Measurements from ENCODE around the gene CR1. TPM values are rescaled to one million over a fixed set of nuclear protein-coding genes. Genes with fewer than 3 reads are reported as not detected.

The CR1 gene
- total and polyA plus RNA-seq, 2 of the 8 experiments (the other 6 are each of a cell fraction or from before 2014, with no cell fraction given): 0.15 to 0.22 TPM

- Histone ChIP-seq H3K79me1 (ENCODE audit: low read depth, low read length) (no peaks in the 10 kb centered on the region), H3K18ac (ENCODE audit: extremely low read depth, low read length) (no peak overlapping the region), H3K9me3 (ENCODE audit: insufficient read depth in 2 of 2, low read depth in 1 of 2, low read length in 1 of 2) (no peaks in the 10 kb centered on the region), H3K23me2 (ENCODE audit: low read depth, low read length) (peaks cover 5% of the 10 kb centered on the region; the same call in 1 of the 2 replicates), H2BK120ac (replicated peaks; ENCODE audit: low read depth, low read length) (no peak overlapping the region), H2BK20ac (ENCODE audit: low read length) (no peak overlapping the region), H3K4me1 (replicated peaks in 1 of 4; ENCODE audit: control insufficient read depth in 3 of 4, insufficient read depth in 4 of 4, low read length in 3 of 4) (no peaks in the 10 kb centered on the region), H3K27ac (ENCODE audit: low read depth, low read length) (no peak overlapping the region), H3K9ac (replicated peaks in 1 of 4; ENCODE audit: extremely low read depth in 1 of 4, low read depth in 3 of 4, low read length in 3 of 4) (no peak overlapping the region), H4K5ac (ENCODE audit: insufficient read length, low read depth, low read length) (no peak overlapping the region), H3K4me2 (ENCODE audit: insufficient read depth in 1 of 2, low read depth in 2 of 2, low read length in 2 of 2) (no peak overlapping the region), H4K91ac (replicated peaks; ENCODE audit: insufficient read length, low read length) (no peak overlapping the region), H3K56ac (replicated peaks; ENCODE audit: insufficient read length, low read depth, low read length) (no peak overlapping the region), H3K4ac (replicated peaks; ENCODE audit: insufficient read length, low read depth, low read length) (no peak overlapping the region), H2AK5ac (ENCODE audit: low read depth, low read length) (no peak overlapping the region), H3K4me3 (ENCODE audit: extremely low read depth in 1 of 4, insufficient read depth in 2 of 4, low read depth in 3 of 4, low read length in 4 of 4) (no peak overlapping the region), H3K36me3 (ENCODE audit: control insufficient read depth in 2 of 4, insufficient read depth in 4 of 4, low read length in 3 of 4) (no peaks in the 10 kb centered on the region), H3K79me2 (ENCODE audit: control insufficient read depth in 1 of 2, insufficient read depth in 2 of 2, low read length in 2 of 2) (no peaks in the 10 kb centered on the region), H2BK15ac (ENCODE audit: low read length) (no peak overlapping the region), H4K8ac (ENCODE audit: extremely low read depth, insufficient read depth, low read length) (no peak overlapping the region), H3K27me3 (replicated peaks in 1 of 4; ENCODE audit: control insufficient read depth in 3 of 4, extremely low read depth in 1 of 4, insufficient read depth in 3 of 4, low read length in 3 of 4) (peaks cover 2 to 22% (median 11%) of the 10 kb centered on the region in 4 experiments), H3K14ac (ENCODE audit: insufficient read length) (no peak overlapping the region), H3K23ac (ENCODE audit: insufficient read length) (no peak overlapping the region), H2BK5ac (ENCODE audit: low read depth, low read length) (no peak overlapping the region), H2BK12ac (ENCODE audit: low read depth, low read length) (no peak overlapping the region), H4K20me1 (replicated peaks in 1 of 2; ENCODE audit: control insufficient read depth in 1 of 2, insufficient read depth in 2 of 2, low read length in 2 of 2) (no peaks in the 10 kb centered on the region), H2AFZ (ENCODE audit: low read length) (no peak overlapping the region)
- CTCF ChIA-PET (ENCODE audit: partially characterized antibody): no interaction called here
- POLR2A ChIA-PET (ENCODE audit: partially characterized antibody): no interaction called here
- 89% methylated on average over 1 of the region's 1 CpG; no CpG with 5 or more reads in 1 of the 2 experiments for whole genome bisulfite sequencing, 2 experiments (ENCODE audit: extremely low coverage in 1 of 2, insufficient coverage in 1 of 2, insufficient read length in 1 of 2, insufficient replicate concordance in 2 of 2, low coverage in 1 of 2, low lambda C conversion rate in 2 of 2, missing lambda C conversion rate in 1 of 2)
- TF ChIP-seq HDAC2 (IDR thresholded peaks at IDR 0.05; ENCODE audit: borderline replicate concordance in 1 of 2, low read depth in 2 of 2, low read length in 2 of 2): no peak
- TF ChIP-seq KDM4A (IDR thresholded peaks at IDR 0.05; ENCODE audit: low read depth, low read length, severe bottlenecking): no peak
- TF ChIP-seq SRF (IDR thresholded peaks at IDR 0.05; ENCODE audit: low read depth, low read length): no peak
- TF ChIP-seq SIN3A (conservative IDR thresholded peaks at IDR 0.05 in 1 of 2, IDR thresholded peaks at IDR 0.05 in 1 of 2; ENCODE audit: low read depth in 1 of 2, low read length in 2 of 2): no peak
- FAIRE-seq (no peak), DNase-seq (ENCODE audit: low read depth in 1 of 2, low spot score in 2 of 2) (no peak)
Observed at GRCh38 chr1:207458414-207458813, 37.5 kb upstream of the CR1 start.
